NT2/D1 (cell line): ENCODE data around the gene BCDIN3D.

Experiments used
- DNase-seq: peaks from one replicate; pipeline ENCODE4 v3.0.0-alpha.2; 2011; ENCODE audit warnings: low read depth, low spot score
- H3K27me3 ChIP-seq: 2 replicates; pipeline ENCODE4 v1.6.0; 2011; ENCODE audit warnings: mild to moderate bottlenecking; ENCODE audit not compliant: insufficient read length, insufficient read depth
- H3K36me3 ChIP-seq: 2 replicates; pipeline ENCODE4 v1.6.1; 2011; ENCODE audit warnings: mild to moderate bottlenecking, low read length, mixed read lengths; ENCODE audit not compliant: insufficient read depth, insufficient read length
- H3K4me1 ChIP-seq: 2 replicates; pipeline ENCODE4 v1.5.1; 2011; ENCODE audit not compliant: insufficient read depth, insufficient read length
- H3K4me3 ChIP-seq: 2 replicates; pipeline ENCODE4 v1.5.1; 2011; ENCODE audit warnings: low read depth; ENCODE audit not compliant: insufficient read length
- H3K9ac ChIP-seq: 2 replicates; pipeline ENCODE4 v1.6.0; 2011; ENCODE audit warnings: low read depth; ENCODE audit not compliant: insufficient read length
- H3K9me3 ChIP-seq: 2 replicates; pipeline ENCODE4 v1.5.1; 2011; ENCODE audit warnings: mild to moderate bottlenecking, low read length; ENCODE audit not compliant: insufficient read depth
- SUZ12 ChIP-seq: IDR thresholded peaks from 2 replicates; pipeline ENCODE4 v1.6.1; 2011; ENCODE audit not compliant: insufficient read length, insufficient read depth; ENCODE audit errors: extremely low read depth
- YY1 ChIP-seq: IDR thresholded peaks from 2 replicates; pipeline ENCODE4 v1.6.1; 2011; ENCODE audit not compliant: insufficient read length, insufficient read depth
- ZNF274 ChIP-seq: IDR thresholded peaks from 2 replicates; pipeline ENCODE4 v1.6.1; 2011; ENCODE audit warnings: mild to moderate bottlenecking, low read depth, low read length

The BCDIN3D gene

GRCh38 chr12:49823951-49824350 is 19.0 kb downstream of the BCDIN3D start:
- Histone ChIP-seq H3K9me3 (no peaks in the 10 kb centered on the region), H3K27me3 (no peaks in the 10 kb centered on the region), H3K9ac (peak overlapping the region; percentile 23), H3K4me3 (no peak overlapping the region), H3K4me1 (peaks cover 31% of the 10 kb centered on the region), H3K36me3 (peaks cover 44% of the 10 kb centered on the region)
- TF ChIP-seq YY1 (no peak), ZNF274 (no peak), SUZ12 (no peak)
- no peak for DNase-seq

GRCh38 chr12:49823350-49823749 is 19.6 kb downstream of the BCDIN3D start:
- TF ChIP-seq ZNF274 (no peak), YY1 (no peak), SUZ12 (no peak)
- no peak overlapping the region for H3K4me3 ChIP-seq
- no peaks in the 10 kb centered on the region for H3K27me3 ChIP-seq
- no peaks in the 10 kb centered on the region for H3K9me3 ChIP-seq
- H3K9ac ChIP-seq, result no peak overlapping the region
- DNase-seq, result no peak
- peaks cover 44% of the 10 kb centered on the region for H3K36me3 ChIP-seq
- H3K4me1 ChIP-seq, result peaks cover 31% of the 10 kb centered on the region

- Histone ChIP-seq H3K4me3 (no peak overlapping the region), H3K27me3 (no peaks in the 10 kb centered on the region), H3K4me1 (peaks cover 24% of the 10 kb centered on the region), H3K36me3 (peaks cover 41% of the 10 kb centered on the region), H3K9ac (no peak overlapping the region), H3K9me3 (no peaks in the 10 kb centered on the region)
- no peak for TF ChIP-seq SUZ12
- no peak for TF ChIP-seq YY1
- TF ChIP-seq ZNF274, result no peak
- no peak for DNase-seq
These were observed 21.3 kb downstream of the BCDIN3D start for GRCh38 chr12:49821373-49822287.

GRCh38 chr12:49819786-49820185 is 23.1 kb downstream of the BCDIN3D start:
- TF ChIP-seq SUZ12 (no peak), YY1 (no peak), ZNF274 (no peak)
- Histone ChIP-seq H3K9ac (no peak overlapping the region), H3K9me3 (no peaks in the 10 kb centered on the region), H3K36me3 (peaks cover 53% of the 10 kb centered on the region), H3K4me3 (no peak overlapping the region), H3K27me3 (no peaks in the 10 kb centered on the region), H3K4me1 (peaks cover 14% of the 10 kb centered on the region)
- DNase-seq, result no peak

- H3K9me3 ChIP-seq, result no peaks in the 10 kb centered on the region
- TF ChIP-seq YY1 (no peak), SUZ12 (no peak), ZNF274 (no peak)
- no peak for DNase-seq
- H3K27me3 ChIP-seq, result no peaks in the 10 kb centered on the region
- H3K9ac ChIP-seq, result no peak overlapping the region
- H3K36me3 ChIP-seq, result peaks cover 42% of the 10 kb centered on the region
- H3K4me3 ChIP-seq, result no peak overlapping the region
- peaks cover 6% of the 10 kb centered on the region for H3K4me1 ChIP-seq
These were observed 24.5 kb downstream of the BCDIN3D start for GRCh38 chr12:49818241-49818895.

- Histone ChIP-seq H3K36me3 (peaks cover 24% of the 10 kb centered on the region), H3K9ac (no peak overlapping the region), H3K9me3 (no peaks in the 10 kb centered on the region), H3K4me1 (peaks cover 15% of the 10 kb centered on the region), H3K27me3 (no peaks in the 10 kb centered on the region), H3K4me3 (no peak overlapping the region)
- no peak for TF ChIP-seq ZNF274
- no peak for TF ChIP-seq SUZ12
- TF ChIP-seq YY1, result no peak
- DNase-seq, result no peak
These were observed 29.8 kb downstream of the BCDIN3D start for GRCh38 chr12:49813131-49813530.

- DNase-seq, result no peak
- no peak overlapping the region for H3K4me3 ChIP-seq
- peaks cover 21% of the 10 kb centered on the region for H3K4me1 ChIP-seq
- H3K9me3 ChIP-seq, result no peaks in the 10 kb centered on the region
- H3K36me3 ChIP-seq, result peaks cover 30% of the 10 kb centered on the region
- H3K9ac ChIP-seq, result no peak overlapping the region
- no peaks in the 10 kb centered on the region for H3K27me3 ChIP-seq
- no peak for TF ChIP-seq ZNF274
- TF ChIP-seq YY1, result no peak
- TF ChIP-seq SUZ12, result no peak
These were observed 30.9 kb downstream of the BCDIN3D start for GRCh38 chr12:49811961-49812401.
